Spleen (tissue), 7 donors: ENCODE data around the gene PRR5L.

Source experiments
- POLR2A ChIP-seq, 3 donors: fragments of 450-650 bp; IDR thresholded peaks; one replicate each; pipeline ENCODE4 v1.5.1; 2017; ENCODE audit warnings: antibody characterized with exemption in 3 of 3, mild to moderate bottlenecking in 1 of 3
- TF ChIP-seq, protein P1 (sequence below), 11 experiments: fragments of 200-600 bp in 7 of 11; fragments of 450-650 bp in 4 of 11; sonication (generic) in 4 of 11; IDR thresholded peaks in 8 of 11; conservative IDR thresholded peaks in 3 of 11; 1 replicate in 7 of 11; 2 replicates in 4 of 11; pipeline versions ENCODE4 v1.4.0 to v1.8.0; 2016 to 2021; ENCODE audit warnings: antibody characterized with exemption in 11 of 11, inconsistent platforms in 4 of 11, mild to moderate bottlenecking in 1 of 11
- donor health status: DM: no; HTN: no; CAD: no; lungs with moderate emphysema.
- donor health status: DM: no; HTN: no; CAD: no.
- donor health status: DM: no; HTN: no; CAD: no.

DNA sequence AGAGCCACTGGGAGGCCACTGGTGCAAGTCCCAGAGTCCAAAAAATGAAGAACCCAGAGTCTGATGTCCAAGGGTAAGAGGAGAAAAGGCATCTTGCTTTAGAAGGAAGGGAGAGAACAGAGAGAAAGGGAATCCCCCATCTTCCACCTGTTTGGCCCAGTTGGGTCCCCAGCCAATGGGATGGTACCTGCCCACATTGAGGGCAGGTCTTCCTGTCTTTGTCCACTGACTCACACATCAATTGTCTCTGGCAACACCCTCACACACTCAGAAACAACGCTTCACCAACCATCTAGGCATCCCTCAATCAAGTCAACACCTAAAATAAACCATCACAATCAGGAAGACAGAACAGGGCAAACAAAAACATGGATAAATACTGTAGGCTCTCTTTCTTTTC lies 13.2 kb upstream of the PRR5L start:
- TF ChIP-seq, protein P1, sequence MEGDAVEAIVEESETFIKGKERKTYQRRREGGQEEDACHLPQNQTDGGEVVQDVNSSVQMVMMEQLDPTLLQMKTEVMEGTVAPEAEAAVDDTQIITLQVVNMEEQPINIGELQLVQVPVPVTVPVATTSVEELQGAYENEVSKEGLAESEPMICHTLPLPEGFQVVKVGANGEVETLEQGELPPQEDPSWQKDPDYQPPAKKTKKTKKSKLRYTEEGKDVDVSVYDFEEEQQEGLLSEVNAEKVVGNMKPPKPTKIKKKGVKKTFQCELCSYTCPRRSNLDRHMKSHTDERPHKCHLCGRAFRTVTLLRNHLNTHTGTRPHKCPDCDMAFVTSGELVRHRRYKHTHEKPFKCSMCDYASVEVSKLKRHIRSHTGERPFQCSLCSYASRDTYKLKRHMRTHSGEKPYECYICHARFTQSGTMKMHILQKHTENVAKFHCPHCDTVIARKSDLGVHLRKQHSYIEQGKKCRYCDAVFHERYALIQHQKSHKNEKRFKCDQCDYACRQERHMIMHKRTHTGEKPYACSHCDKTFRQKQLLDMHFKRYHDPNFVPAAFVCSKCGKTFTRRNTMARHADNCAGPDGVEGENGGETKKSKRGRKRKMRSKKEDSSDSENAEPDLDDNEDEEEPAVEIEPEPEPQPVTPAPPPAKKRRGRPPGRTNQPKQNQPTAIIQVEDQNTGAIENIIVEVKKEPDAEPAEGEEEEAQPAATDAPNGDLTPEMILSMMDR (IDR thresholded peaks at IDR 0.05 in 8 of 11, conservative IDR thresholded peaks at IDR 0.05 in 3 of 11), result no peak
- no peak for TF ChIP-seq POLR2A (IDR thresholded peaks at IDR 0.05)
